ENCODE measurements around the gene LASP1. TPM values are rescaled to one million over a fixed set of nuclear protein-coding genes. Genes with fewer than 3 reads are reported as not detected.

Gene LASP1
- total and polyA plus RNA-seq, 2 donors (not counting 3 experiments of a cell fraction or from before 2014, with no cell fraction given) = 214 to 242 TPM

DNA sequence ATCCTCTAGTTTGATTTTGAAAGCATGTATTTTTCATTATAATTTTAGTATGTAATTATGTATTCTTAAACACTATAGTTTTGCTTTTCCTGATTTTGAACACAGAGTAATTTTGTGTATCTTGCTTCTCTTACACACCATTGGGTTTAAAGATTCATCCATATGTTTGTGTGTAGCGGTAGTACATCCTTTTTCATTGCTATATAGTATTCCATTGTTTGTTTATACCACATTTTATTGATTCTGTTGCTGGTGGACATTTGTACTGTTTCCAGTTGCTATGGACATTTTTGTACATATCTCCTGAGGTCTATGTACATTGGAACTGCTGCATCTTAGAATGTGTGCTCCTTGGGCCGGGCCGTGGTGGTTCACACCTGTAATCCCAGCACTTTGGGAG is 35.0 kb downstream of the LASP1 start:
- dilution Hi-C loops (cut with MboI; ENCODE audit: extremely low pct_ligation_motif_present, low sequenced_read_pairs) (no loop called here), intact Hi-C loops (cut with micrococcal nuclease) (no loop called here)
- FAIRE-seq (no peak), DNase-seq (ENCODE audit: low read depth, low spot score) (no peak)
- CTCF ChIA-PET = interaction anchor here (1.2 kb wide), 1 partner anchor 34 kb away, joined by 4 read pairs; no protein-coding TSS in a partner anchor
- H3K9me1 ChIP-seq (replicated peaks; ENCODE audit: control insufficient read depth, extremely low read depth, insufficient read depth, low read length) = no peaks in the 10 kb centered on the region
- H3K36me3 ChIP-seq (ENCODE audit: control insufficient read depth in 2 of 2, extremely low read depth in 1 of 2, insufficient read depth in 2 of 2, low read length in 2 of 2) = peaks cover 0 to 9% of the 10 kb centered on the region in 2 experiments
- H3K9ac ChIP-seq (replicated peaks; ENCODE audit: extremely low read depth, insufficient read depth, low read length) = no peak overlapping the region
- H3K27ac ChIP-seq (ENCODE audit: insufficient read depth, low read depth, low read length) = no peak overlapping the region
- H3K9me3 ChIP-seq (replicated peaks; ENCODE audit: control insufficient read depth, insufficient read depth, low read length) = no peaks in the 10 kb centered on the region
- no peak for TF ChIP-seq MAX (IDR thresholded peaks at IDR 0.05; ENCODE audit: insufficient read depth, insufficient read length)
- TF ChIP-seq GATA2 (IDR thresholded peaks at IDR 0.05; ENCODE audit: insufficient read depth, insufficient read length, low read depth, low read length) = no peak
- TF ChIP-seq POLR2A (IDR thresholded peaks at IDR 0.05; ENCODE audit: low read depth, low read length) = no peak
- TF ChIP-seq JUN (IDR thresholded peaks at IDR 0.05; ENCODE audit: borderline replicate concordance, insufficient read depth, insufficient read length, low read depth) = no peak
- TF ChIP-seq MYC (IDR thresholded peaks at IDR 0.05; ENCODE audit: low read depth, low read length) = no peak
- TF ChIP-seq FOS (IDR thresholded peaks at IDR 0.05; ENCODE audit: borderline replicate concordance, insufficient read depth, low read length) = no peak
- no peak for TF ChIP-seq EZH2 (IDR thresholded peaks at IDR 0.05; ENCODE audit: borderline replicate concordance, low read depth, low read length, severe bottlenecking)
- TF ChIP-seq, protein P1, sequence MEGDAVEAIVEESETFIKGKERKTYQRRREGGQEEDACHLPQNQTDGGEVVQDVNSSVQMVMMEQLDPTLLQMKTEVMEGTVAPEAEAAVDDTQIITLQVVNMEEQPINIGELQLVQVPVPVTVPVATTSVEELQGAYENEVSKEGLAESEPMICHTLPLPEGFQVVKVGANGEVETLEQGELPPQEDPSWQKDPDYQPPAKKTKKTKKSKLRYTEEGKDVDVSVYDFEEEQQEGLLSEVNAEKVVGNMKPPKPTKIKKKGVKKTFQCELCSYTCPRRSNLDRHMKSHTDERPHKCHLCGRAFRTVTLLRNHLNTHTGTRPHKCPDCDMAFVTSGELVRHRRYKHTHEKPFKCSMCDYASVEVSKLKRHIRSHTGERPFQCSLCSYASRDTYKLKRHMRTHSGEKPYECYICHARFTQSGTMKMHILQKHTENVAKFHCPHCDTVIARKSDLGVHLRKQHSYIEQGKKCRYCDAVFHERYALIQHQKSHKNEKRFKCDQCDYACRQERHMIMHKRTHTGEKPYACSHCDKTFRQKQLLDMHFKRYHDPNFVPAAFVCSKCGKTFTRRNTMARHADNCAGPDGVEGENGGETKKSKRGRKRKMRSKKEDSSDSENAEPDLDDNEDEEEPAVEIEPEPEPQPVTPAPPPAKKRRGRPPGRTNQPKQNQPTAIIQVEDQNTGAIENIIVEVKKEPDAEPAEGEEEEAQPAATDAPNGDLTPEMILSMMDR (IDR thresholded peaks at IDR 0.05; ENCODE audit: extremely low read depth in 1 of 2, insufficient read depth in 1 of 2, low read depth in 1 of 2, low read length in 2 of 2) = no peak
- TF ChIP-seq POLR2AphosphoS5 (IDR thresholded peaks at IDR 0.05; ENCODE audit: insufficient read depth, low read depth, low read length) = no peak
- no peaks in the 10 kb centered on the region for H3K27me3 ChIP-seq (ENCODE audit: control insufficient read depth in 2 of 2, insufficient read depth in 2 of 2, low read length in 2 of 2)
- POLR2A ChIA-PET = no interaction called here
- H3K4me2 ChIP-seq (ENCODE audit: insufficient read depth, low read length) = no peak overlapping the region
- no peak overlapping the region for H3K4me3 ChIP-seq (replicated peaks in 1 of 3; ENCODE audit: insufficient read depth in 1 of 3, low read depth in 1 of 3, low read length in 3 of 3)
- H3K79me2 ChIP-seq (ENCODE audit: control insufficient read depth, insufficient read depth, low read length) = peaks cover 53% of the 10 kb centered on the region
- no TSS peak for BruUV-seq (replicated peaks)
- H3K4me1 ChIP-seq (ENCODE audit: control insufficient read depth, extremely low read depth, insufficient read depth, low read length) = peaks cover 47% of the 10 kb centered on the region
- no peaks in the 10 kb centered on the region for H4K20me1 ChIP-seq (replicated peaks; ENCODE audit: control insufficient read depth, extremely low read depth, insufficient read depth, low read length)
- H2AFZ ChIP-seq (ENCODE audit: low read depth, low read length) = no peak overlapping the region
